Cardiac atrium fibroblast (primary cell): ENCODE measurements around the gene PLCB3. TPM values are rescaled to one million over a fixed set of nuclear protein-coding genes. Genes with fewer than 3 reads are reported as not detected.

Experiments used
- total RNA-seq: library from RNA; depleted of rRNA; stranded (reverse); fragments of >200 nt; gene quantifications from 2 replicates; pipeline ENCODE4 v1.2.3, GENCODE V29; 2015

Gene PLCB3
- 37.4 and 38.3 TPM in 2 replicates for total RNA-seq

GRCh38 chr11:64251016-64251752 is at the start of gene PLCB3:
Gene PLCB3, plus strand, starts transcription at chr11:64251530. Its CDS starts 120 bp downstream, at chr11:64251650.

GRCh38 chr11:64206457-64207255 is 44.7 kb upstream of the PLCB3 start, which contains the start of gene FERMT3:
Gene FERMT3, plus strand, starts transcription at chr11:64206721. Its CDS starts 644 bp downstream, at chr11:64207365.

GRCh38 chr11:64225608-64226506 is 25.5 kb upstream of the PLCB3 start, which contains the start of the genes NUDT22 and TRPT1:
Gene NUDT22, plus strand, starts transcription at chr11:64226274. Its CDS starts 379 bp downstream, at chr11:64226653.
Gene TRPT1, minus strand, starts transcription at chr11:64226186. Its CDS starts 326 bp downstream, at chr11:64225860.

GRCh38 chr11:64230171-64230984 is 21.0 kb upstream of the PLCB3 start, which contains the start of gene DNAJC4:
Gene DNAJC4, plus strand, starts transcription at chr11:64230548. Its CDS starts 307 bp downstream, at chr11:64230855.

DNA sequence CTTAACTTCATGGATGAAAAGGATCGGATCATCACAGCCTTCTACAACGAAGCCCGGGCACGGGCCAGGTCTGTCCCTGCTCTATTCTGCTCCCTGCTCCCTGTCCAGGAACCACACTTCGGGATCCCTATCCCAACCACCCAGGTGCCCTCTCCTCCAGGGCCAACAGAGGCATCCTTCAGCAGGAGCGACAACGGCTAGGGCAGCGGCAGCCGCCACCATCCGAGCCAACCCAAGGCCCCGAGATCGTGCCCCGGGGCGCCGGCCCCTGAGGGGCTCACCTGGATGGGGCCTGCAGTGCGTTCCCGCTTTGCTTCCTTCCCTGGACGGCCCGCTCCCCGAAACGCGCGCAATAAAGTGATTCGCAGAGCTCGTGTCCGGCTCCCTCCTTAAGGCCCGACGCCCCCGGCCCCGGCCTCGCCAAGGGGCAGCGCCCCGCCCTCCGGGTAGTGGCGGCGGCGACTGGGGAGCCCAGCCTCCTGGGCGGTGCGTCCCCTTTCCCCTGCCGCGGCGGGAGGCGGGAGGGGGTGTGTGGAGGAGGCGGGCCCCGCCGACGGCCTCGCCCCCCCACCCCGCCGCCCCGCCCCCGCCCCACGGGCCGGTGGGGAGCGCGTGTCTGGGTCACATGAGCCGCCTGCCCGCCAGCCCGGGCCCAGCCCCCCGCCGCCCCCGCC is 17.3 kb upstream of the PLCB3 start, which contains the start of gene VEGFB:
Gene VEGFB (plus strand): TSS at position 672 of the 674 bp plus-strand sequence. CDS start 250 bp downstream, outside the sequence.

DNA sequence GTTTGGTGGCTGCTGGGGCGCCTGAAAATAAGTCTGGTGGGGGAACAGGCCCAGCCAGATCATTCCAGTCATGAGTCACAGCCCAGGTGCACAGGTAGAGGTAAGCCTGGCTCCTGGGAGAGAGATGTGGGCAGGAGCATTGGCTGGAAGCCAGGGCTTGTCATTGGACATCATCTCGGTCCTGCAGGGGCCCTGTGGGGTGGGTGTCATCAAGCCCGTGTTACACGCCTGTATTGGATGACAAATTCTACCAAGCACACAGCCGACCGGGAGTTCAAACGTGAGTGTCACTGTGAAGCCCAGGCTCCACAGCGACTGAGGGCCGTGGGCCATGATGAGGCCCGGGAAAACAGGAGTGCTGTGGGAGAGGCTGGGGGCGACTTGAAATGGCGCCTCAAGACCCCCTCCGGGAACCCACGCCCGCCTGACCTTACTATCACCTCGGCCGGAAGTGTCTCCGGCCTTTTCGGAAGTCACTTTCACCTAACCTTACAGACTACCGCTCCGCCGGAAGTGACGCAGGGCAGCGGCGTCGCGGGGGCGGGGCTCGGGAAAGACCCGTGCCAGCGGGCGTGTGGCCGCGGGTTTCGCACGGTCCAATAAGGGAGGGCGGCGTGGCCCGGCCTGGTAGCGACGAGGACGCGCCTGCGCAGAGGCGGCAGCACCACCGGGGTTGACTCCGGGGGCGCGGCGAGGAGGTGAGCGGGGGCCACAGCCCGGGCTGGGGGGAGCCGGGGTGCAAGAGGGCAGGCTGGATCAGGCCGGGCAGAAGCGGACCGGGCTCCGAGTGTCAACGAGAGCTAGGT is 10.7 kb upstream of the PLCB3 start, which contains the start of gene FKBP2:
Gene FKBP2 (plus strand): TSS at position 661 of the 806 bp plus-strand sequence. CDS start 1,293 bp downstream, outside the sequence.

GRCh38 chr11:64246871-64247728 is 4.2 kb upstream of the PLCB3 start, which contains the start of gene PPP1R14B:
Gene PPP1R14B, minus strand, starts transcription at chr11:64246943. Its CDS starts 270 bp downstream, at chr11:64246673.

GRCh38 chr11:64284048-64284961 is 33.0 kb downstream of the PLCB3 start, which contains the start of gene BAD:
Gene BAD, minus strand, starts transcription at chr11:64284665. Its CDS starts 297 bp downstream, at chr11:64284368.

GRCh38 chr11:64284962-64285884 is 33.9 kb downstream of the PLCB3 start, which contains the start of gene GPR137:
Gene GPR137, plus strand, starts transcription at chr11:64285848. Its CDS starts 677 bp downstream, at chr11:64286525.

DNA sequence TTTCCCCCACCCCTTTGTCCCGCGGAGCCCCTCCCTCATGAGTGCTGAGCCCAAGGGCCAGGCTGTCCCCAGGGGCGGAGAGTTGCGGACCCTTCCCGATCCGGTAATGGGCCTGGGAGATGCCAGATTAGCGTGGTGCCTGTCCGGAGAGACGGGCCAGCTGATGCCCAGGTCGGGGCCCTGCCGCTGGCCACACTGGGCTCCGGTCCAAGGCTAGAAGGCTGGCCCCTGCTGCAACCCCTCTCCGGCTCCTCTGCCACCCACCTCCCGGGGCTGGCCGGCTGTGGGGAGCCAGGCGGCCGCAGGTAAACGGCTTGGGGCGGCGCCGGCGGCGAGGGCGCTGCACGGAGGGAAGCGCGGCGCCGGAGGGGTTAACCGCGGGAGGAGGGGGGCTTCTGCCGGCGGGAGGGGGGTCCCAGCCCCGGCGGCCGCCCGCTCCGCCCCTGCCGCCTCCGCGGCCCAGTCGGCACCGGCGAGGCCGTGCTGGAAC is 40.0 kb downstream of the PLCB3 start, which contains the start of gene KCNK4:
Gene KCNK4 (plus strand): TSS at position 41 of the 490 bp plus-strand sequence. CDS start 1,717 bp downstream, outside the sequence.

GRCh38 chr11:64299847-64300648 is 48.7 kb downstream of the PLCB3 start, which contains the start of gene CATSPERZ:
Gene CATSPERZ, plus strand, starts transcription at chr11:64300358. Its CDS starts 53 bp downstream, at chr11:64300411.

DNA sequence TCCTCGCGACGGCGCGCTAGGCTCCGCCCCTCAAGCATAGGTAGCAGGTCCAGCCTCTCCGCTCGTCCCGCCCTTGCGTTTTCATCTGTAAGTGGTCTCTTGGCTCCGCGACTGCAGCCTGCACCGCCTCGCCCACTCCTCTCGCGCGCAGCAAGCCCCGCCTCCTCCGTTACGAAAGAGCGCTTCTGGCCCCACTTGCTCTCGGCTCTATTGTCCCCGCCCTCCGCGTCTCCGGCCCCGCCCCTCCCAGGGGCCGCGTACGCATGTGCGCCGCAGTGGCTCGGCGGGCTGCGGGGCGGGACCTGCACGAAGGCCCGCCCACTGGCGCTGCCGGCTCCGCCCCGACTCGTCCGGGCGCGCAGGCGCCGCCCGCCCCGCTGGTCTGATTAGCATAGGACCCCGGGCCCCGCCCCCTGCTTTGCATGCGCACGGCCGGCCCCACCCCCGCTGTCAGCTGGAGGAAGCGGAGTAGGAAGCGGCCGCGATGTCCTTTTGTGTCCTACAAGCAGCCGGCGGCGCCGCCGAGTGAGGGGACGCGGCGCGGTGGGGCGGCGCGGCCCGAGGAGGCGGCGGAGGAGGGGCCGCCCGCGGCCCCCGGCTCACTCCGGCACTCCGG is 53.9 kb downstream of the PLCB3 start, which contains the start of gene ESRRA:
Gene ESRRA (plus strand): TSS at position 450 of the 616 bp plus-strand sequence. CDS start 1,656 bp downstream, outside the sequence.

DNA sequence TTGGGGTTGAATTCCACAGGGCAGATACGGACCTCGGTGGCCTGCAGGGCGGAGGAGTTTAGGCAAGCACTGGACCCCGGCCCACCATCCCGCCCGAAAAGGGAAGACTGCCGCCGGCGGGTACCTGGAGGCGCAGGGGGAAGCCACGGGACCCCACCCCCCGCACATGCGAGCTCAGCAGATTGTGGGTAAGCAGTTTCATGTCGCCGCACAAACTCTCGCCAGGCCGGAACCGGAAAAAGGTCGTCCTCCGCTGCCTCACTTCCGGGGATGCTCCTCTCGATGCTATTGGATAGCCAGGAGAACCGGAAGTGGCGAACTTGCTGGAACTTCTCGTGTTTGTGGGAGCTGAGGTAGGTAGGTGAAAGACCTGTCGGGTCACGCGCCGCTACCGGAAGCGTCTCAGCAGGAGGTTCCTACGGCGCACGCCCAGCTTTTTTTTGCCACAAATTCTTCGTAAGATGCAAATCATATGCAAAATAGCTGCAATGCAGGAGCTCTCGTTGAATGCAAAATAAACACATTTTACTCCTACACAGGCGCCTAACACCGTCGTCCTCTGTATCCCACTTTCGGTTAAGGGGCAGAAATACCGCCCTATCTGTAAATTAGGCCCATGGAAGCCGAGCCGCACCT is 66.1 kb downstream of the PLCB3 start, which contains the start of gene TRMT112:
Gene TRMT112 (minus strand): TSS at position 235 of the 636 bp plus-strand sequence. CDS start 33 bp downstream, at position 202.

